ENCODE measurements around the gene ARHGAP1. TPM values are rescaled to one million over a fixed set of nuclear protein-coding genes. Genes with fewer than 3 reads are reported as not detected.

ARHGAP1 gene
- total and polyA plus RNA-seq, 9 of the 15 experiments (the other 6 are each of a cell fraction or from before 2014, with no cell fraction given) = 3.6 to 30.4 (median 8.2) TPM

DNA sequence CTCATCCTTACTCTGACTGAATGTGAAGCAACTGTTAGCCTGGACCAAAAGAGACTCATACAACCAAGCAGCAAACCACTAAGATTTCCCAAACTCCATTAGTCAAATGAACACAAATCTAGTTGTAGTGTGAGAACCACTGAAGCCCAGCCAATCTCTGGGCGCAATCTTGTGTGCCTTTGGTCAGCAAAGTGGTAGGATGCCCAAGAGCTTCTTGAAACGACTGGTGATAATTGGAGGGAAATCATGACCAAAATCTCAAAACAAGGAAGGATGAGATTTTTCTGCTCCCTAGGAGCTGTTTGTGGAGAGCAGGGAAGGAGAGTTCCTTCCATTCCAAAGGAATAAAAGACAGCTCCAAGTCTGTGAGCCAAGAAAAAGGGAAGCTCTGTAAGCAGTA, 42.6 kb upstream of the ARHGAP1 start (continued):
- no peak for TF ChIP-seq TOE1 (IDR thresholded peaks at IDR 0.05; ENCODE audit: borderline replicate concordance)
- no peak for TF ChIP-seq TOE1 (CRISPR knock-in tag; IDR thresholded peaks at IDR 0.05; ENCODE audit: borderline replicate concordance, low read depth)
- no peak for TF ChIP-seq CHD2 (IDR thresholded peaks at IDR 0.05; ENCODE audit: low read depth, low read length)
- no peak for TF ChIP-seq HNRNPL (IDR thresholded peaks at IDR 0.05; ENCODE audit: low read depth, low read length)

DNA sequence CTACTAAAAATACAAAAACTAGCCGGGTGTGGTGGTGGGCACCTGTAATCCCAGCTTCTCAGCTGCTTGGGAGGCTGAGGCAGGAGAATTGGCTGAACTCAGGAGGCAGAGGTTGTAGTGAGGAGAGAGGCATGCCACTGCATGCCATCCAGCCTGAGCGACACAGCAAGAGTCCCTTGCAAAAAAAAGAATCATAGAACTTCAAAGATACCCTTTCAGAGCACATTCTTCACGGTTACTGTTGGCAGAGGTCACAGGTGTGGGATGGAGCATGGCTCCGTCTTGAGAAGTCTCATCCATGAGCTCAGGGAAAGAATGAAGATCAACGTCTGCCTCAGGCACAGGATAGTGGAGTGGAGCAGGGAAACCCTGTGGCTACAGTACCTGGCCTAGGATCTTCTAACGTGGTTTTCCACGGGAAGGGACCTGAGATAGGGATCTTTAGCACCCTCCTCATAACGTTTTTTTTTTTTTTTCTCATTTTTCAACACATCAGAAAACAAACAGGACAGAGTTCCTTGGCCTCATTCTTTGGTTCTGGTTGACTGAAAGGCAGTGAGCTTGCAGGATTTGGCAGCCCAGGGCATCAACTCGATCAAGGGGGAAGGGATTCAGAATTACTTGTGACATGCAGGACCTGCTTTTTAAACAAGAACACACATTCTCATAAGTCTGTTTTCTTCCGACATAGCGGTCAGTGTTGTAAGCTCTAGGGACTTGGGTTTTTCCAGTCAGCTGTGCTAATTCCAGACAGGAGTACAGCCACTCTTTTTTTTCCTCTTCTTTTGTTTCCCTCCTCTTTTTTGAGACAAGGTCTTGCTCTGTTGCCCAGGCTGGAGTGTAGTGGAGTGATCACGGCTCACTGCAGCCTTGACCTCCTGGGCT, 41.4 kb upstream of the ARHGAP1 start:
- intact Hi-C loops (cut with micrococcal nuclease) (no loop called here), in situ Hi-C loops (cut with MboI) (loop anchor here (10.0 kb wide), 1 partner anchor 393 kb away; no protein-coding TSS in a partner anchor)
- ATAC-seq (no peak; the same call in 2 of the 3 replicates), DNase-seq (ENCODE audit: extremely low read depth in 1 of 4, low spot score in 3 of 4) (no peak), FAIRE-seq (no peak)
- Histone ChIP-seq H3K27me3 (ENCODE audit: control insufficient read depth in 2 of 2, insufficient read depth in 2 of 2, low read length in 2 of 2) (no peaks in the 10 kb centered on the region), H3K4me2 (ENCODE audit: insufficient read depth, low read length) (no peak overlapping the region), H2AFZ (ENCODE audit: low read depth, low read length) (no peak overlapping the region), H3K4me3 (no peak overlapping the region), H3K9me1 (ENCODE audit: control insufficient read depth, insufficient read depth, low read length) (no peaks in the 10 kb centered on the region), H3K79me2 (ENCODE audit: control insufficient read depth, insufficient read depth, low read length) (no peaks in the 10 kb centered on the region), H4K20me1 (replicated peaks; ENCODE audit: control insufficient read depth, insufficient read depth, low read length) (no peaks in the 10 kb centered on the region), H3K9ac (ENCODE audit: insufficient read depth in 1 of 2, low read depth in 2 of 2, low read length in 2 of 2) (no peak overlapping the region), H3K27ac (ENCODE audit: extremely low read depth, low read depth, low read length) (no peak overlapping the region), H3K4me1 (replicated peaks in 1 of 2; ENCODE audit: control insufficient read depth in 2 of 2, insufficient read depth in 2 of 2, low read length in 2 of 2) (no peaks in the 10 kb centered on the region; a peak in 1 of 5 replicates), H3K9me3 (replicated peaks; ENCODE audit: control insufficient read depth, insufficient read depth, low read depth, low read length) (no peaks in the 10 kb centered on the region), H3K36me3 (ENCODE audit: control insufficient read depth, insufficient read depth, low read length) (peaks cover 57% of the 10 kb centered on the region)
- no TSS peak for BruUV-seq (replicated peaks)
- TF ChIP-seq POLR2B (IDR thresholded peaks at IDR 0.05; ENCODE audit: low read depth, partially characterized antibody) (peak; percentile 41), ZNF311 (CRISPR knock-in tag; IDR thresholded peaks at IDR 0.05) (no peak), SUPT5H (IDR thresholded peaks at IDR 0.05) (0 out of 2 replicates have a peak, but pooled peaks have one; percentile 31)
- 77% methylated on average over 11 of the region's 12 CpGs for WGBS (ENCODE audit: insufficient coverage, low coverage, missing lambda C conversion rate)
- POLR2A ChIA-PET = interaction anchor here (1.3 to 2.0 kb wide), 2 partner anchors 9 to 14 kb away, joined by 3 to 6 read pairs; no protein-coding TSS in a partner anchor
- CTCF ChIA-PET (ENCODE audit: low intra/inter-chr PET ratio) = no interaction called here
